OCI-LY3 (cell line): ENCODE data around the gene CCDC86.

Source experiments
- H2AFZ ChIP-seq: fragments of 200-600, 300-600 bp; shearing (Covaris generic); 2 replicates; pipeline ENCODE4 v1.6.0; 2014; ENCODE audit warnings: antibody characterized with exemption, low read depth, low read length
- H3K27ac ChIP-seq: fragments of 200-600, 300-600 bp; sonication (generic); 2 replicates; pipeline ENCODE4 v1.5.1; 2014; ENCODE audit warnings: mild to moderate bottlenecking, low read length, moderate library complexity, mixed read lengths
- H3K27me3 ChIP-seq: fragments of 200-600, 300-600 bp; sonication (generic); 2 replicates; pipeline ENCODE4 v1.6.1; 2014; ENCODE audit warnings: low read depth, low read length, mixed read lengths
- H3K36me3 ChIP-seq: fragments of 200-600, 300-600 bp; sonication (generic); replicated peaks from 2 replicates; pipeline ENCODE3; 2014; ENCODE audit warnings: low read depth, low read length, mixed read lengths
- H3K4me1 ChIP-seq: fragments of 300-600, 200-600 bp; sonication (generic); 2 replicates; pipeline ENCODE4 v1.6.1; 2014; ENCODE audit warnings: low read length, mixed read lengths
- H3K4me2 ChIP-seq: fragments of 200-600, 300-600 bp; sonication (generic); 2 replicates; pipeline ENCODE4 v1.6.1; 2014; ENCODE audit warnings: low read length, mixed read lengths
- H3K4me3 ChIP-seq: fragments of 300-600, 200-600 bp; sonication (generic); 2 replicates; pipeline ENCODE4 v1.5.1; 2014; ENCODE audit warnings: antibody characterized with exemption, mild to moderate bottlenecking, low read length, moderate library complexity
- H3K79me2 ChIP-seq: fragments of 300-600, 200-600 bp; shearing (Covaris generic); 2 replicates; pipeline ENCODE4 v1.6.1; 2014; ENCODE audit warnings: mild to moderate bottlenecking, low read length, mixed read lengths
- H3K9ac ChIP-seq: fragments of 300-600, 200-600 bp; shearing (Covaris generic); 2 replicates; pipeline ENCODE4 v1.6.0; 2014; ENCODE audit warnings: mild to moderate bottlenecking, low read length, moderate library complexity
- H3K9me3 ChIP-seq: fragments of 200-600, 300-600 bp; shearing (Covaris generic); 2 replicates; pipeline ENCODE4 v1.6.1; 2014; ENCODE audit warnings: low read length, mixed read lengths; ENCODE audit not compliant: insufficient read depth
- H4K20me1 ChIP-seq: fragments of 200-600, 300-600 bp; sonication (generic); 2 replicates; pipeline ENCODE4 v1.6.1; 2016; ENCODE audit warnings: low read length, mixed read lengths; ENCODE audit not compliant: insufficient read depth
- EZH2phosphoT487 ChIP-seq: fragments of 200-600 bp; shearing (Covaris generic); IDR thresholded peaks from 2 replicates; pipeline ENCODE4 v1.6.1; 2018; ENCODE audit warnings: antibody characterized with exemption, mixed run types, low read depth
- TF ChIP-seq, protein P1 (sequence below): fragments of 200-600, 300-600 bp; sonication (generic); IDR thresholded peaks from 2 replicates; pipeline ENCODE4 v1.5.1; 2014; ENCODE audit warnings: antibody characterized with exemption, low read length, low read depth

CCDC86 gene

DNA sequence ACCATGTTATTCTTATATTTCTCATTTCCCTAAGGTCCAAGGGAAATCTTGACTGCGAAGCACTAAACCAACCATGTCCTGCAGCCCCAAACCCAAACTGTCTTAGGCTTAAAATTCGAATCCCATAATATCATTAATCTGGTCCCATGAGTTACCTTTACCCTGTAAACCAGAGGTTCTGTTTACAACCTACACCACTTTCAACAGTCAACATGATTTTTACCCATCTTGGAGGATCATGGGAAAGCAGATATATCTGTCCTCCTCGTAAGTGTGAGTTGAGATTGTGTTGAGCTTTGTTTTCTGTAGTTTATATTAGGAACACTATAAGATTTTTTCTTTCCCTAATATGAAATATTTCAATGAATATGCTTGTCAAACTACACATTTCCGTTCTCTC is 58.1 kb downstream of the CCDC86 start:
- no peak for TF ChIP-seq EZH2phosphoT487
- TF ChIP-seq, protein P1, sequence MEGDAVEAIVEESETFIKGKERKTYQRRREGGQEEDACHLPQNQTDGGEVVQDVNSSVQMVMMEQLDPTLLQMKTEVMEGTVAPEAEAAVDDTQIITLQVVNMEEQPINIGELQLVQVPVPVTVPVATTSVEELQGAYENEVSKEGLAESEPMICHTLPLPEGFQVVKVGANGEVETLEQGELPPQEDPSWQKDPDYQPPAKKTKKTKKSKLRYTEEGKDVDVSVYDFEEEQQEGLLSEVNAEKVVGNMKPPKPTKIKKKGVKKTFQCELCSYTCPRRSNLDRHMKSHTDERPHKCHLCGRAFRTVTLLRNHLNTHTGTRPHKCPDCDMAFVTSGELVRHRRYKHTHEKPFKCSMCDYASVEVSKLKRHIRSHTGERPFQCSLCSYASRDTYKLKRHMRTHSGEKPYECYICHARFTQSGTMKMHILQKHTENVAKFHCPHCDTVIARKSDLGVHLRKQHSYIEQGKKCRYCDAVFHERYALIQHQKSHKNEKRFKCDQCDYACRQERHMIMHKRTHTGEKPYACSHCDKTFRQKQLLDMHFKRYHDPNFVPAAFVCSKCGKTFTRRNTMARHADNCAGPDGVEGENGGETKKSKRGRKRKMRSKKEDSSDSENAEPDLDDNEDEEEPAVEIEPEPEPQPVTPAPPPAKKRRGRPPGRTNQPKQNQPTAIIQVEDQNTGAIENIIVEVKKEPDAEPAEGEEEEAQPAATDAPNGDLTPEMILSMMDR = no peak

More for the DNA sequence above, 58.1 kb downstream of the CCDC86 start:
- no peak overlapping the region for H3K4me2 ChIP-seq
- H3K79me2 ChIP-seq = peaks cover 37% of the 10 kb centered on the region
- H3K9me3 ChIP-seq = no peaks in the 10 kb centered on the region
- H3K27ac ChIP-seq = no peak overlapping the region
- peaks cover 91% of the 10 kb centered on the region for H3K36me3 ChIP-seq
- H3K9ac ChIP-seq = no peak overlapping the region
- no peak overlapping the region for H3K4me3 ChIP-seq
- peaks cover 24% of the 10 kb centered on the region for H4K20me1 ChIP-seq
- H3K4me1 ChIP-seq = peaks cover 6% of the 10 kb centered on the region
- no peak overlapping the region for H2AFZ ChIP-seq
- no peaks in the 10 kb centered on the region for H3K27me3 ChIP-seq
